Hepatocyte (in vitro differentiated cells): ENCODE results near the gene CHST15.

Source experiments
- EZH2 ChIP-seq: fragments of 200-600 bp; sonication (generic); IDR thresholded peaks from 2 replicates; pipeline ENCODE4 v1.6.1; 2016; ENCODE audit warnings: antibody characterized with exemption, mild to moderate bottlenecking, borderline replicate concordance
- EZH2phosphoT487 ChIP-seq: fragments of 200-600 bp; sonication (generic); IDR thresholded peaks from one replicate; pipeline ENCODE4 v1.6.1; 2018; ENCODE audit warnings: antibody characterized with exemption, mild to moderate bottlenecking, low read depth, moderate library complexity; ENCODE audit not compliant: unreplicated experiment, severe bottlenecking
- TF ChIP-seq, protein P1 (sequence below): fragments of 200-600 bp; sonication (generic); IDR thresholded peaks from 2 replicates; pipeline ENCODE4 v1.5.1; 2016; ENCODE audit warnings: antibody characterized with exemption, mild to moderate bottlenecking; ENCODE audit not compliant: poor library complexity

DNA sequence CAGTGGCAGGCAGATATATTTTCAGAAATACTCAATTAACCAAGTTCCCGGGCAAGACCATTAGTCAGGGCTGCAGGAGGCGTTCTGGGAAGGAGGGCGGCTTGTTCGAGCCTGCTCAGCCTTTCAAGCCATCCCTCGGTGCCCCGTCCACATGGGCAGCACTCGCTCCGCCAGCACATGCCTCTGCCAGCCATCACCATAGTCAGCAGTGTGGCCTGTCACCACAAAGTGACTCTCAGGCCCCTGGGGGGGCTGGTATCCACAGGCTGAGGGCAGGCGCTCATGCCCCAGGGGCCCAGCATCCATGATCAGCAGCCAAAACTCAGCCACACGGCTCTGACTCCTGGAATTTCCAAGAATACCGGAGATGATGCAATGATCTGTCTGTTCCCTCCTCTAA lies 81.9 kb downstream of the CHST15 start:
- TF ChIP-seq, protein P1, sequence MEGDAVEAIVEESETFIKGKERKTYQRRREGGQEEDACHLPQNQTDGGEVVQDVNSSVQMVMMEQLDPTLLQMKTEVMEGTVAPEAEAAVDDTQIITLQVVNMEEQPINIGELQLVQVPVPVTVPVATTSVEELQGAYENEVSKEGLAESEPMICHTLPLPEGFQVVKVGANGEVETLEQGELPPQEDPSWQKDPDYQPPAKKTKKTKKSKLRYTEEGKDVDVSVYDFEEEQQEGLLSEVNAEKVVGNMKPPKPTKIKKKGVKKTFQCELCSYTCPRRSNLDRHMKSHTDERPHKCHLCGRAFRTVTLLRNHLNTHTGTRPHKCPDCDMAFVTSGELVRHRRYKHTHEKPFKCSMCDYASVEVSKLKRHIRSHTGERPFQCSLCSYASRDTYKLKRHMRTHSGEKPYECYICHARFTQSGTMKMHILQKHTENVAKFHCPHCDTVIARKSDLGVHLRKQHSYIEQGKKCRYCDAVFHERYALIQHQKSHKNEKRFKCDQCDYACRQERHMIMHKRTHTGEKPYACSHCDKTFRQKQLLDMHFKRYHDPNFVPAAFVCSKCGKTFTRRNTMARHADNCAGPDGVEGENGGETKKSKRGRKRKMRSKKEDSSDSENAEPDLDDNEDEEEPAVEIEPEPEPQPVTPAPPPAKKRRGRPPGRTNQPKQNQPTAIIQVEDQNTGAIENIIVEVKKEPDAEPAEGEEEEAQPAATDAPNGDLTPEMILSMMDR, result no peak
- TF ChIP-seq EZH2 (no peak), EZH2phosphoT487 (no peak)
